Measurements from ENCODE around the gene PHEX. TPM values are rescaled to one million over a fixed set of nuclear protein-coding genes. Genes with fewer than 3 reads are reported as not detected.

The PHEX gene
- total and polyA plus RNA-seq, 8 donors, result 0.04 to 0.09 (median 0.07) TPM; not detected in 3

- peaks cover 0 to 12% (median 0%) of the 10 kb centered on the region in 4 donors for H3K27me3 ChIP-seq
- no peak for FAIRE-seq
- TF ChIP-seq, protein P1, sequence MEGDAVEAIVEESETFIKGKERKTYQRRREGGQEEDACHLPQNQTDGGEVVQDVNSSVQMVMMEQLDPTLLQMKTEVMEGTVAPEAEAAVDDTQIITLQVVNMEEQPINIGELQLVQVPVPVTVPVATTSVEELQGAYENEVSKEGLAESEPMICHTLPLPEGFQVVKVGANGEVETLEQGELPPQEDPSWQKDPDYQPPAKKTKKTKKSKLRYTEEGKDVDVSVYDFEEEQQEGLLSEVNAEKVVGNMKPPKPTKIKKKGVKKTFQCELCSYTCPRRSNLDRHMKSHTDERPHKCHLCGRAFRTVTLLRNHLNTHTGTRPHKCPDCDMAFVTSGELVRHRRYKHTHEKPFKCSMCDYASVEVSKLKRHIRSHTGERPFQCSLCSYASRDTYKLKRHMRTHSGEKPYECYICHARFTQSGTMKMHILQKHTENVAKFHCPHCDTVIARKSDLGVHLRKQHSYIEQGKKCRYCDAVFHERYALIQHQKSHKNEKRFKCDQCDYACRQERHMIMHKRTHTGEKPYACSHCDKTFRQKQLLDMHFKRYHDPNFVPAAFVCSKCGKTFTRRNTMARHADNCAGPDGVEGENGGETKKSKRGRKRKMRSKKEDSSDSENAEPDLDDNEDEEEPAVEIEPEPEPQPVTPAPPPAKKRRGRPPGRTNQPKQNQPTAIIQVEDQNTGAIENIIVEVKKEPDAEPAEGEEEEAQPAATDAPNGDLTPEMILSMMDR (IDR thresholded peaks at IDR 0.05), result no peak
- no peak for DNase-seq
- no peaks in the 10 kb centered on the region for H3K36me3 ChIP-seq
- 57 to 74% methylated on average over 3 of the region's 3 CpGs for WGBS, 2 donors
- H3K27ac ChIP-seq, result no peak overlapping the region
- intact Hi-C loops (cut with DNase I), result no loop called here
- H3K9me3 ChIP-seq, result no peaks in the 10 kb centered on the region
- H3K4me3 ChIP-seq, result no peak overlapping the region
- no peaks in the 10 kb centered on the region for H3K4me1 ChIP-seq
- ATAC-seq, result no peak
Measured at GRCh38 chrX:22057667-22058066, 25.5 kb downstream of the PHEX start.

- 66 to 89% methylated on average over 1 of the region's 1 CpG for WGBS, 2 donors
- no peaks in the 10 kb centered on the region for H3K36me3 ChIP-seq
- DNase-seq (no peak), ATAC-seq (no peak), FAIRE-seq (no peak)
- no peaks in the 10 kb centered on the region for H3K4me1 ChIP-seq
- intact Hi-C loops (cut with DNase I), result no loop called here
- H3K4me3 ChIP-seq, result no peak overlapping the region
- TF ChIP-seq, protein P1 (IDR thresholded peaks at IDR 0.05), result no peak
- peaks cover 0 to 12% (median 0%) of the 10 kb centered on the region in 4 donors for H3K27me3 ChIP-seq
- H3K9me3 ChIP-seq, result no peaks in the 10 kb centered on the region
- H3K27ac ChIP-seq, result no peak overlapping the region
Measured at GRCh38 chrX:22059775-22060174, 27.6 kb downstream of the PHEX start.

DNA sequence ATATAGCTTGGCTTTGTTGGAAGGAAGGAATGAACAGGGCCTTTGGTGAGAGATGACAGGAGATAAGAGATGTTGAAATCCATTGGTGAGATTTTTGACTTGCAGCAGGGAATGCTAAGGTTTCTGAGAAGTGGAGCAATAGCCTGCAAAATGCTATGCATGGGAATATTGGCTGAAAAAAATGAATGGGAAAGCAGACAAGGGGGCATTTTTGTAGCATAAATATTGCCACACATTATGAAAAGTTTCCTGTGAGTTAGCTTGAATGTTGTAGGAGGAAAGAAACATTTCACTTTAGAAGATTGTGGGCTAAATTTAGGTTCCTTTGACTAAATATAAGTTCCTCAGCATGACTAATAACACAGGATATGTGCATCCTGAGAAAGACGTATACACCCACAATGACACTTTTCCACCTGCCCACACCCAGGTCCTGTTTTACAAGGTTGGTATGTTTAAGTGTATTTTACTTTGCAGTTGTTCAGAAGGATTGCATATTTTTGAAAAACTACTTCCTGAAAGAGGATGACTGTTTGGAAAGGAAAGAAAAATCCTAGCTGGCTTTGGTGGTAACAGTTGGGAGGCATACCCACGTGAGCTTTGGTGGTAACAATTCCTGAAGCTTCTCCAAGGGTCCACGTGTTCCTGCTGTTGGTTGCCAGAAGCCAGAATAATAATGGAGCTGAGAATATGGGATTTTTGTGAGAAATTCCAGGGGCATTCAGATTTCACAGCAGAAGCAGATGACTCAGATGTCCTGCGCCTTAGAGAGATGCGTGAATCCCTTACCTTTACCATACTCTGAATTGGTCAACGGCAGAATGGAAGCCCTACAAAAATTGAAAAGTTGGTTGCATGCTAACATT is 28.5 kb downstream of the PHEX start:
- Histone ChIP-seq H3K36me3 (no peaks in the 10 kb centered on the region), H3K4me3 (no peak overlapping the region), H3K4me1 (no peaks in the 10 kb centered on the region), H3K9me3 (no peaks in the 10 kb centered on the region), H3K27ac (no peak overlapping the region), H3K27me3 (peaks cover 0 to 12% (median 0%) of the 10 kb centered on the region in 4 donors)
- TF ChIP-seq, protein P1 (IDR thresholded peaks at IDR 0.05), result no peak
- DNase-seq (no peak), ATAC-seq (no peak), FAIRE-seq (no peak)
- intact Hi-C loops (cut with DNase I), result no loop called here
- WGBS, 2 donors, result 67 to 83% methylated on average over 6 of the region's 6 CpGs

GRCh38 chrX:22063284-22063683 is 31.2 kb downstream of the PHEX start:
- Histone ChIP-seq H3K27me3 (no peaks in the 10 kb centered on the region), H3K36me3 (no peaks in the 10 kb centered on the region), H3K9me3 (no peaks in the 10 kb centered on the region), H3K27ac (no peak overlapping the region), H3K4me3 (no peak overlapping the region), H3K4me1 (no peaks in the 10 kb centered on the region)
- ATAC-seq (peak in 1 of 4 donors; percentile 36), FAIRE-seq (no peak), DNase-seq (no peak)
- intact Hi-C loops (cut with DNase I), result no loop called here
- WGBS, 2 donors, result 31 to 50% methylated on average over 7 of the region's 7 CpGs
- TF ChIP-seq, protein P1 (IDR thresholded peaks at IDR 0.05), result no peak

DNA sequence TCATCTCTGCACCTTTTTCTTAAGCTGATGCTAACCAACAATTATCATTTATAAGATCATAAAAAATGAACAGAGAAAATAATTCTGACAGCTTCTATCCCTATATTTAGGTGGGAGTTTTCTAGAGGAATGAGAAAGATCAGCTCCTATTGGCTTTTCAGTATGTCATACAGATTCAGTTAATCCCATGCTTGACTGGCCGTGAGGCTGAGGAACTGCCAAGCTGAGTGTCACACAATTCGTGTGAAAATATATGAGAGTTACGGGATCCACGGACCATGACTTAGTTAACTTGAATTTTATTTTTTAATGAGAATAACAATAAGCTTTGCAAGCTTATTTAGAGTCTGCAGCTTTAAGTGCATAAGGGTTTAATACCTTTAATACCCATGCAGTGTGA is 37.5 kb downstream of the PHEX start:
- peaks cover 0 to 8% (median 0%) of the 10 kb centered on the region in 4 donors for H3K27me3 ChIP-seq
- H3K9me3 ChIP-seq, result no peaks in the 10 kb centered on the region
- H3K27ac ChIP-seq, result no peak overlapping the region
- no peak for ATAC-seq
- TF ChIP-seq, protein P1 (IDR thresholded peaks at IDR 0.05), result no peak
- no peaks in the 10 kb centered on the region for H3K4me1 ChIP-seq
- WGBS, 2 donors, result 78 to 82% methylated on average over 4 of the region's 4 CpGs
- no peak for FAIRE-seq
- H3K4me3 ChIP-seq, result no peak overlapping the region
- DNase-seq, result no peak
- intact Hi-C loops (cut with DNase I), result no loop called here
- no peaks in the 10 kb centered on the region for H3K36me3 ChIP-seq
